ENCODE measurements around the gene ARHGAP15.

ARHGAP15 gene

GRCh38 chr2:143144813-143145455 lies 15.7 kb downstream of the ARHGAP15 start:
- DNase-seq = no peak

DNA sequence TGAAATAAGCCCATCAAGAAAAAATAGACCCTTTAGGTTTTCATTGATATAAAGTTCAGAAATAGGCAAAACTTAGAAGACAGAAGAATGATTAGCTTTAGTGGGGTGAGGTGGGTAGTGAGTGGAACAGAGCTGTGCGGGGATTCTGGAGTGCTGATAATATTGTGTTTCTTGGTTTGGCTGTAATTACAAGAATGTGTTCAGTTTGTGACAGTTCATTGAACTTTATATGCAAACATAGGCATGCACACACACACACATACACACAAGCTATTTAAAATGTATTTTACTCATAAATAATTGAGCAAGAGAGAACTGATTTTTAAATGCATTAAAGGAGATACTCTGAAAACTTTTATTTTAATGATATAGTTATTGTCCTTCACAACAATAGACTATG lies 17.1 kb downstream of the ARHGAP15 start:
- DNase-seq = no peak

DNA sequence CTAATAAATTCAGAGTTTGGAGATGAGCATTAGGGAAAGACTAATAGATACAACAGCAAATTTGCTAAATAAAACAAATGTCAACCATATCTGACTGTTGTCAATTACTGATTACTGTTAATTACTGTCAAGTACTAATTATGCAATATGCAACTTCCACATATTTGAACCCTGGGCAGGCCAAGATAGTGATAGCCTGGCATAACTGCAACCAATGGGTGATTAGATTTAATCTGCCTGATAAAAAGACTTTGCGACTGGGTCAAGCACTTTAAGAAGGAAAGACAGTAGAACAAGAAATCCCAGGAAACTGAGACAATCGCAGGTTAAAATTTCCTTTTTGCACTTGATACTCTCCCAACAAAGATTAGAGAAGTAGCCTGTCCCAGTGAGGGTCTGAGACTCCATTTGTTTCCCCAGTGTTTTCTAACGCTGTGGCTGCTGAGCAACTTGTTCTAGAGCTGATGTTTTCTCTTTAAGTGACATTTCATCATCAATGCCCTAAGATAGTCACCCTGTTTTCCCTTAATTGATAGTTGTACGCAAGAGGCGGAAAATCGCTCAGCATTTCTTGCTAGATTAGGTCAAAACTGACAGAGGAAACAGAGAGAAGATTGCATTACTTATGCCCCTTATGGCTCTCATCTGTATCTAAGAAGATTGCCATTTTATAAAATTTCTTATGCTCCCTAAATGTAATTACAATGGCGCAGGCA lies 17.8 kb downstream of the ARHGAP15 start:
- DNase-seq = no peak

- no peak for DNase-seq
These were observed 18.8 kb downstream of the ARHGAP15 start for GRCh38 chr2:143148011-143148410.

DNA sequence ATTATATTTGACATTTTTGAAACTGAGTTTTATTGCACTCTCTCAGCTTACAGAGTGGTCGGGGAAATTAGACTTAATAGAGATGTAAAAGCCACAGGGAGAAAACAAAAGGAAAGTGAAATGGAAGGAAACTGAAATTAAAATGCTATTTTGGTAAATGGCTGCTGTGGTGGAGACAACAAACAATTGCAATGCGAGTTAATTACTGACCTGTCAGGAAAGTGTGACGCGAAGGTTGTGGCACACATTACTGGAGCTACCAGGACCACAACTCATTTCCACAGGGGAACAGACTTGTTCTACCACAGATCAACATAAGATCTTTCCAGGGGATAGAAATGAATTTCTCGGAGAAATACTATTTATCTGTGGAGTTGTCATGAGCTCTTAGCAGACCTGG lies 19.5 kb downstream of the ARHGAP15 start:
- no peak for DNase-seq

DNA sequence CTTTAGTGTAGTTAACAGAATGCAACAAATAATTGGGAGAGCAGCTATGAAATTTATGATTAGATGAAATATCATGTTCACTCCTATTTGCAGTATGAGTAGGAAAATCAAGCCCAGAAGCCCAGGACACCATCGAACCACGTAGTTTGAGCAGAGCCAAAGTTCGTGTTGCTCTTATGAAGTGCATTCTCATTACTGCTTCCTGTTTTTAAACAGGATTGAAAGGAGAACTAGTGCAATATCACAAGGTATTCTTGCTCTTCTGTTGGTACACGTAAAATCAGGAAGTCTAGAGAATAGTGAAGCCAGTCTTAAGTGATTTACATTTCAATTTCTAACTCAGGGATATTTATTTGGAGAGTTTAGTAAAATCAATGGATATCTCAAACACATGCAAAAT lies 21.1 kb downstream of the ARHGAP15 start:
- no peak for DNase-seq

- DNase-seq = no peak
These were observed 22.0 kb downstream of the ARHGAP15 start for GRCh38 chr2:143151111-143151752.

- DNase-seq = no peak
These were observed 23.0 kb downstream of the ARHGAP15 start for GRCh38 chr2:143152219-143152618.

DNA sequence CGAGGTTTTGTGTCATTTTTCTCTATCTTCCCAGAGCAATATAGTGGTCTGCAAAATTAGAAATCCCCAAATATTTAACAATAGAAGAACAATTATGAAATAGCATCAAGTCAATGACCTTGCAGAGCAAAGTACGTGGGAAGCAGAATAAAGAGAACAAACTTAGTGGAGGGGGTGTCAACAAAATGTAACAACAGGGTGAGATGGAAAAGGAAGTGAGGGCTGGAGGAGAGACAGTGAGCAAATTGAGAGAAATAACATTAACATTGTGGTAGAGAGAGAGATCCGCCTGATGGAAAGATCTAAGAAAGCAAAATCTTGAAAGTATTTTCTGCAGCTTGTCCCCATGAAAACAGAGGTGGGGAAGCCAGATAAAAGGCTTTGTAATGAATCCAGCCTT lies 23.4 kb downstream of the ARHGAP15 start:
- DNase-seq = no peak

- no peak for DNase-seq
These were observed 26.4 kb downstream of the ARHGAP15 start for GRCh38 chr2:143155661-143156060.

GRCh38 chr2:143157001-143157400 lies 27.8 kb downstream of the ARHGAP15 start:
- DNase-seq = no peak

GRCh38 chr2:143157418-143157817 lies 28.2 kb downstream of the ARHGAP15 start:
- no peak for DNase-seq

- no peak for DNase-seq
These were observed 28.9 kb downstream of the ARHGAP15 start for GRCh38 chr2:143158098-143158497.

DNA sequence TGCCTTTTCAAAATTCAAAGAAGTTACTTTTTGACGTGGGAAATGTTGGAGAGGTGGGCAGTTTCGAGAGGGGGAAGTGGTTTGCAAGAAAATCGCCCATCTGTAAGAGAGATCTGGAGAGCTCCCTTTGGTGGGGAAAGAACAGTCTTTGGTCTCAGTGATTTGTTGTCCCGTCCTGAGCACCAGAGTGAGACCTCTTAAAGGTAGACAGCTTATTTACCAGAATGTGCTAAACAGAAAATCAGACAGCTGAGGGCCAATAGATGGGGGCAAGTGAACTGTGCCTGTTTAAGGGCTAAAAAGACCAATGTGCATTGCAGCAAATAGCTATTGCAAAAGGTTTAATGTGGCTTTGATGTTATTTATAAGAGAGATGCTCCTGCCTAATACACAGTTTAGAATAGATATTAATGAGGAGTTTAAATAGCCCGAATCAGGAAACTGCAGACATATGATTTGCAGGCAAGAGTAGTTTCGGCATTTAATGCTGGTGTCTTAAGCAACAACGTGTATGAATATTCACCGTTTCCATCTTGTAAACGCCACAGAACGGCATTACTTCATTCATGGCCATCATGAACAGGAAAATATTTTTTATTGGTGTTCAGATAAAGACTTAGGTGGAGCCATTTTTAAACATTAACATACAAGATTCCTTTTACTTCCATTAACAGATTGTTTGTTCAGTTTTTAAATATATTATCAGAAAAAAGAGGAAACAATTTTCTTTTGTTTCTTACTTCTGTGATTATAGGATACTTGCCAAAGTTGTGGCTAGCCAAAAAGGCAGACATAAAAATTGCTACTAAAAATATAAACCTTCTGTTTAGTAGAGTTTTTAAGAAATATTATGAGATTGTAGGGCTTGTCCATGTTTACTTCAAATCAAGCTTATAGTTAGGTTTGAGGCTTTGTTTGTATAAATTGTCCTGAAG lies 29.6 kb downstream of the ARHGAP15 start:
- DNase-seq = no peak

DNA sequence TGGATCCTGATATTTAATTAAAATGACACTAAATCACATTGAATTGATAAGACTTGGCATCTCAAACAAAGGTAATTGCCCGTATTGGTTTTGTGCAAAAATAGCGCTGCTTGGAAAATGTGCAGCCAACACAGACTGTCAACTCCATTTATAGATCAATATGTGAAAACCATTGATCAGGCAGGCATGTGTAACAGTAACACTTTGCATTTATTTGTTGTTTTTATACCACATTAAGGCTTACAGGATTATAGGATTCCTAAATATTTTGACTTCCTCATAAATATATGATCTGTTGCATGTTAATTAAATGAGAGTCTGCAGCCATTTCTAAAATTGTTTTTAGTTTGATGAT lies 30.2 kb downstream of the ARHGAP15 start:
- no peak for DNase-seq

DNA sequence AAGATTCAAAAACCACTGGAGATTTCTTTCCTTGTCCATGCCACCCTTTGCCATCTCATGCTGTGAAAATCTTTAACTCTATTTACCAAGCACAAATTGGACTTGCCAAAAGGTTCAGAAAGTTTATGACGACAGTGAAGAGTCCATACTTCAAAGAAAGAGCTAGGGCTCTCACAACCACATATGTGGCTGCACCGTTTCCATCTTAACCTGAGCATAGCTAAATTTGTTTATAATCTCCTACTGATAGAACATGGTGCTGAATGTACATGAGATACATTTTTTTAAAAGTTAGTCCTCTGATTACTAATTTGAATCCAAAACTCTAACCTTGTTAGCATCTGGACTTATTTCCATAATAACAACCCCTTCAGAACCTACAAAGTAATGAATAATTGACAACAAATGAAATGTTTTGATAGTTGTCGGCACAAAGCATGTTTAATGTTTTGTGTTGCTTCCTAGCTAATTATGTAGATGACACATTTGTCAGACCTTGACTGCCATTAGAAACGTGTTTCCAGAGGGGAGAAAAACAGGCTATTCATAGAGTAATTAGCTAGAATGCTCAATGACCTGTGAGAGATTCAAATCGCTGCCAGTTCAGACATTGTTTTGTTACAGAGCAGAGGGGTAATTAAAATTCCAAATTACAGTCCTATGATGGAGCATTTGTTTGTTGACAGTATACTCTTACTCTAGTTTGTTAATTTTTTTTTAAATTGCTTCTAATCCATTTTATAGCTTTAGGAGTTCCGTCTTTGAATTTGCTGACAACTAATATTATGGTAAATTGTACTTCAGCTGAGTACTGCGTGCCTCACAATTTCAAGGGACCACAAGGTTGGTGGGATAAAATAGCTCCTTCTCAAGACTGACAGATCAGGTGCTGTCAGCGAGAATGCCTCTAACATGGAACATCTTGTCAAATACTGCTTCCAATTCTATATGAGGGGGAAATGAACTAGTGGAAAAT lies 31.8 kb downstream of the ARHGAP15 start:
- DNase-seq = no peak

DNA sequence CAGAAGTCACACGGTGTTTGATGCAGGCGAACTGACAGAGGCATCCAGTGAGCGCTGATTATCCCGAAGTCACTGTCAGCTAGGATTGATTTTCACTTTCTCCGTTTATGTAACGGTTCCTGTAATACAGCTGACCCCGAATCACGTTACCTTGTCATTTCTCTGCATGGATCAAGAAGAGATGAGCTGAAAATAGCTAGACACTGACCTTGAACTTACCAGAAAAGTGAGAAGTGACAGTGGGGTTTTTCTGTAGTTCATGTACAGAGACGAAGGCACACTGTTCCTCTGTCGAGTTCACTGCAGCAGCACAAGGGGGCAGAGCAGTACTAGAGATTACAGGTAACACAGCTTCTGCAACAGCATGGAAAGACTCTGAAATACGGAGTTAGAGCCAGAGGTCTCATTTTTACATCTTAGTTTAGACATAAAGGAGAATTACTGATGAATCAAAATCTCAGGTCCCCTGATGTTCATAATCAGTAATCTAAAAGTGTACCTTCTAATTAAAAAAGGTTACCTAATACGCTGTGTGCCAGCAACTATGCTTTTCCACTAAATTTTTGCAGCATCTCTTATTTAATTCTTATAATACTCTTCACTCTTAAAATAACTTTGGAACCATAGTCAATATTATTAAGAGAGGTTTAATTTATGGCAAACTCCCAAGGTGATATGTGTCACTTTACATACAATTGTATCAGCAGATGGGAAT lies 33.1 kb downstream of the ARHGAP15 start:
- DNase-seq = peak in 23 of 51 donors; percentile 1 to 37 (median 10)

GRCh38 chr2:143162997-143163396 lies 33.8 kb downstream of the ARHGAP15 start:
- no peak for DNase-seq

DNA sequence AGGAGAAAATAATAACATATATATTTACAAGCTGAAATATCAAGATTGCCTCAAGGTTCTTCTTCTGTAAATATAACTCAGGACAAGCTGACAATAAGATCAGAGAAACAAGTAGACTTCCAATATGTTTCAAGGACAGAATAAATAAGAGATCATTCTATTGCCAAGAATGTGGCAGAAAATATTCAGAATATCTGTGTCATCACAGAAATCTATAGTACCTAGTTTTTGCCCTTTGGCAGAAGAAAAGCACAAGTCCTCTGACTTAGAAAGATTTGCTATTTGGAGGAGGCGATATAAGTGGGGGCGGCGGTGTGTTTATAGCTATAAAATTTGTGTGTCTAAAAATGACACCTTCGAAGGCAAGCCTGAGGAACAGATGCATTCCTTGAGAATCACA lies 34.3 kb downstream of the ARHGAP15 start:
- DNase-seq = no peak

GRCh38 chr2:143165291-143165690 lies 36.1 kb downstream of the ARHGAP15 start:
- DNase-seq = no peak

All from hypothalamus (tissue), 51 donors.